HG03469 (cell line): ENCODE results near the gene LRRC74A.

Source experiments
- ATAC-seq: cut with Tn5 transposase; IDR thresholded peaks from one replicate; pipeline ENCODE4 v1.9.1; 2021; ENCODE audit warnings: mild to moderate bottlenecking, moderate library complexity, moderate number of reproducible peaks; ENCODE audit not compliant: unreplicated experiment

The LRRC74A gene

GRCh38 chr14:76844223-76844622 is 18.0 kb downstream of the LRRC74A start:
- ATAC-seq = no peak

GRCh38 chr14:76846331-76847047 is 20.3 kb downstream of the LRRC74A start:
- no peak for ATAC-seq

DNA sequence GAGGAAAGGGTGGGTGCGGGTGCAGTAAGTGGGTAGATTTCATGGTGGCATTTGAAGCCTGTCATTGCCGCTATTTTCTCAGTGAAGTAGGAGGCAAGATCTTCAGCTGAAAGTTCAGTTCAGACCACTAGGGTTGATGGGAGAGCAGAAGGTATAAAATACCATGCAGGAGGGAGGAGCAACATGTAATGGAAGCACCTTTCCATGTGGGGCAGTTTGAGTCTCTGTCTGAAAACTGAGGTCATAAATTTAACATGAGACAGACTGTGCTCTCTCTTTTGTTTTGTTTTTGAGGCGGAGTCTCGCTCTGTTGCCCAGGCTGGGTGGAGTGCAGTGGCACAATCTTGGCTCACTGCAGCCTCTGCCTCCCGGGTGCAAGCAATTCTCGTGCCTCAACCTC is 22.7 kb downstream of the LRRC74A start:
- no peak for ATAC-seq

DNA sequence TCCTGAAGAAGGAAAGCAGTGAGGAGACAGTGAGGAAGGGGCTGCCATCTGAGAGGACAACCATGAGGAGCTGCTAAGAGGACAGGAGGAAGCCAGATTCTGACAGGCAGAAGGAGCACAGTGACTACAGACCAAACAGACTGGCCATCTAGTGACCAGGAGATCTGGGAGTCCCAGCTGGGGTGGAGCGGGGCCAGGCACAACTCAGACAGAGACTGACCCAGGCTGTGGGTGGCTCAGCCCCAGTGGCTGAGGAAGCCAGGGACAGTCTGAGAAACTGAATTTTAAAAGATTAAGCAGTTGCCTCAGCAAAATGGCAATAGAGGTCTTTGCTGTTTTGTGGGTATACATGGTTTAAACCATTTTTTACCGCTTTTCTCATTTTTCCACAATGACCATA is 28.9 kb downstream of the LRRC74A start:
- no peak for ATAC-seq

GRCh38 chr14:76856769-76857168 is 30.6 kb downstream of the LRRC74A start:
- ATAC-seq = no peak

DNA sequence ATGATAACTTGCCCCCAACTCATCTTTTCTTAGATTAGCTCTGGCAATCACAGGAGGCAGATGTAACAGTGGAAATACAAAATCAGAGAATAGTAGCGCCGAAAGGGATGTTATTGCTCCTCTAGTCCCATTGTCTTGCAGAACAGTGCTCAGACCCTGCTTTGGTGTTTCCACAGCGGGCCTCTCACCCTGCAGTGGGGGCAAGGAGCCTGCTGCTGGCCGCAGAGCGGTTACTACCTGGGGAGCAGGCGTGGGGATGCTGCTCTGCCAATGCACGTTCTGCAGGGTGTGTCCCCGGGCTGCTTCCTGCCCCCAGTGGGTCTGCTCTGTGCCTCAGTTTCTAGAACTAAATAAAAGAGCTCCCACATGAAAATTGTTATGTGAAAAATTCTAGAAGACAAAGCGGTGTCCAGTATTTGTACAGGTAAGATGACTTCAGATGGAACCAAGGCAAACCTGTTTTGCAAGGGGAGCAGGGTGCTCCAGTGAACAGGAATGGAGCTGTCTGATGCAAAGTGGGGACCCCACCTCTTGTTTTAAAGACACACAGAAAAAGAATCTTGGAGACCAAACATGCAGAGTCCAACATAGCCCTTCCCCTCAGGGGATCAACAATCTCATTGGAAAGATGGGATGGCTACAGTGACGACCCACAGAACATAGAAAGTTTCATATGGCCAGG is 35.5 kb downstream of the LRRC74A start:
- no peak for ATAC-seq

- ATAC-seq = no peak
Observed at GRCh38 chr14:76862546-76863282, 36.5 kb downstream of the LRRC74A start.

GRCh38 chr14:76863724-76864407 is 37.7 kb downstream of the LRRC74A start:
- ATAC-seq = no peak

GRCh38 chr14:76866456-76866855 is 40.2 kb downstream of the LRRC74A start:
- ATAC-seq = no peak

- no peak for ATAC-seq
Observed at GRCh38 chr14:76867516-76868453, 41.6 kb downstream of the LRRC74A start.

DNA sequence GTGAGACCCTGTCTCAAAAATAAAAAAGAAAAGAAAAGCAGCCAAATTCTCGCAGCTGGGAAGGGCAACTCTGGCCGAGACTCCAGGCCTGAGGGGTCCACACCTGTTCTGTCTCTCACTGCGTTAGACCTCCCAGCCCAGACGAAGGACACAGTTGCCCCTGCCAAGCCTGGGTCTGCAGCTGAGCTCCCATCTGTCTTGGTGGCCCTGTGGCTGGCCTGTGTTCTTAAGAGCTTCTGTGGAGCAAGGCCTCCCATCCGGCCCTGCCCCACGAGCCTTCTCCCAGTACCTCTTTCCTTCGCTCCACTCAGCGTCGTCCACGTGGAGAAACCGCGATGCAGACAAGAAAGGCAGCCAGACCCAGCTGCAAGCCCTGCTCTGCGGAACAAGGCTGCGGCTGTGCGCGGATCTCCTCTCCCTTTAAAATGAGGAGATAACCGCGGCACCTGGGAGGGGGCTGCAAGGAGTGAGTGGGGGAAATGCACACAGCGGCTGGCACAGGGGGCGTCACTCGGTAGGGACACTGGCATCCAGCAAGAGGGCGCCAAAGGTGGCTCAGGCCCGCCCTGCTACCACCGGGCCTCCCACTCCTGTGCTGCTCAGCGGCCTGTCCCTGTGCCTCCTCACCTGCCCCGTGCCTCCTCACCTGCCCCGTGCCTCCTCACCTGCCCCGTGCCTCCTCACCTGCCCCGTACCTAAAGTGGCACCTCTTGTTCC is 42.4 kb downstream of the LRRC74A start:
- ATAC-seq = no peak

DNA sequence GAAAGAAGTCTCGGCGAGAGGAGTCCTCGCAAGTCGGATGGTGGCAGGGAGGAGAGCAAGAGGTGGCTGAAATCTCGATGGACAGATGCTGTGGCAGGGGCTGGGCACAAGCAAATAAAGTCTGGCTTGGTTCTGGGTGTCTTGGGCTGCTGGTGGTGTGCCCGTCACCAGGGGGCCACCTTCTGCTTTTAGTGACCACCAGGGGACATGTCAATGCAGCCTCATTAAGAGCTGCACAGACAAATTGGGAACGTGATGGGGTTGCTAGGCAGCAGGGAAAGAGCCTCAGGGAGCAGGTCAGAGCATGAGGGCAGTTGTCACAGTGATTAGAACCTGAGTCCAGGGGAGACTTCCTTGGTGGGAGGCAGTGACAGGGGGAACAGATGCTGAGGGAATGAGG is 44.0 kb downstream of the LRRC74A start:
- ATAC-seq = no peak

DNA sequence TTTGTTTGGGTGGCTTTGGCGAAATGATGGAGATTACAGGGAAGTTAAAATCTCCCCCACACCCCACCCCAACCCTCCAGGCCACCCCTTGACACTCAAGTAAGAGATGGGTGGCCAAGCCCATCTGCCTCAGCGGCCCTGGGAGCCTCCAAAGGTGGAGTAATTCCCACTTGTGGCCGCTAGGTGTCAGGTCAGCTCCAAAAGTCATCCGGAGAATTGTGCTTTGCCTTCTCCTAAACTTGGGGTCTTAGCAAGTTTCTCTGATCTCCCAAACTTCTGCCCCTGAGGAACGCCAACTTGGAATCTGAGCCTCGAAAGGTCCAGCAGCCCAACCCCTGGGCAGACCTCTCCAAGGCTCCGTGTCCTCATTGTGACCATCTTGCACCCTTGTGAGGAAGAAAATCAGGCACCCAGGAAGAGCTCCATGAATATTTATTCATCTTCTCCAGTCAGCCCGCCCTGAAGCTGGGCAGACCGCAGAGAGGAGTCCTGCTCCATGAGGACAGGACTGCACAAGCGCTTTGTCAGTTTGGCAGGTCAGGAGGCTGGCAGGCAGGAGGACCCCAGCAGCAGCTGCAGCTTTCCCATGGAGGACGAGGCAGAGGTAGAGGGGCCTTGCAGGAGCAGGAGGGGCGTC is 46.7 kb downstream of the LRRC74A start:
- no peak for ATAC-seq

GRCh38 chr14:76874734-76875133 is 48.5 kb downstream of the LRRC74A start:
- no peak for ATAC-seq

DNA sequence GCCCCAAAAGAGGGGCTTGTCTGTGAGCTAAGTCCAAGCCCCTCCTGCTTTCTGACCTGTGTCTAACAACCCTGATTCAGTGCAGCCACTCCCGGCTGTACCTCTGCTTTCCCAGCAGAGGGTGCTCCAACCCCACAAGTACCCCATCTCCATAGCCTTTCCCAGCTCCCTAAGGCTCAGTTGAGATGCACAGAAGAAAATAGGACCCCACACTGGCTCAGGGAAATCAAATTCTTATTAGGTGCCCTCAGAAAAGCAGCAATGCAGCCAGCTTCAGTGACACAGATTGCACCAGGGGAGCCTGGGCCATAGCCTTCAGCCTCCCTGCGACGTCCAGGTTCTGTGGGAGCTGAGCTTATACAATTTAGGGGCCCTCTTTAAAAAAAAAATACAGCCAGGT is 49.9 kb downstream of the LRRC74A start:
- ATAC-seq = no peak

- no peak for ATAC-seq
Observed at GRCh38 chr14:76877871-76878270, 51.7 kb downstream of the LRRC74A start.

GRCh38 chr14:76880449-76880848 is 54.2 kb downstream of the LRRC74A start:
- ATAC-seq = no peak

DNA sequence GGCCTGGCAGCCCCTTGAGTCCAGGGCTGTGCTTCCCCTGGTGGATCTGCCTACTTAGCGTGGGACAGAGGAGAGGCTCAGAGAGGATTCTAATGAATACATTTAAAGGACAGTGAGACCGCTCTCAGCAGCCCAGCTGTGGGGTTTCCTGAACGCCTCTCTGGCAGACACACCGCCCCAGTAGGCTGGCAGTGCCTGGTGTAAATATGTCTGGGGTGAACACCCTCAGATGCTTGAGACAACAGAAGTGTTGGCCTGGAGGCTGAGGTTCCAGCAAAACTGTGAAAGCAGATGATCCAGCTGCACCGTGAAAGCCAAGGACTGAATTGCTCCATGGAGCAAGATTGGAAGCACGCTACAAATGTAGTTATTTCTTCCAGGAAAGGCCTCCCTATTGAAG is 55.1 kb downstream of the LRRC74A start:
- ATAC-seq = no peak

GRCh38 chr14:76882651-76883050 is 56.4 kb downstream of the LRRC74A start:
- no peak for ATAC-seq
